Measurements from ENCODE around the gene TSPAN2. TPM values are rescaled to one million over a fixed set of nuclear protein-coding genes. Genes with fewer than 3 reads are reported as not detected.
A peak's percentile ranks its signal among the peaks of the same experiment; 100 is the strongest.

TSPAN2 gene
- total RNA-seq, 1 experiment from 2014 or later = 26.5 TPM

- BruUV-seq (replicated peaks) = no TSS peak
- POLR2A ChIA-PET (ENCODE audit: unreplicated experiment) = no interaction called here
Measured at GRCh38 chr1:115086176-115086830, 3.0 kb downstream of the TSPAN2 start.

DNA sequence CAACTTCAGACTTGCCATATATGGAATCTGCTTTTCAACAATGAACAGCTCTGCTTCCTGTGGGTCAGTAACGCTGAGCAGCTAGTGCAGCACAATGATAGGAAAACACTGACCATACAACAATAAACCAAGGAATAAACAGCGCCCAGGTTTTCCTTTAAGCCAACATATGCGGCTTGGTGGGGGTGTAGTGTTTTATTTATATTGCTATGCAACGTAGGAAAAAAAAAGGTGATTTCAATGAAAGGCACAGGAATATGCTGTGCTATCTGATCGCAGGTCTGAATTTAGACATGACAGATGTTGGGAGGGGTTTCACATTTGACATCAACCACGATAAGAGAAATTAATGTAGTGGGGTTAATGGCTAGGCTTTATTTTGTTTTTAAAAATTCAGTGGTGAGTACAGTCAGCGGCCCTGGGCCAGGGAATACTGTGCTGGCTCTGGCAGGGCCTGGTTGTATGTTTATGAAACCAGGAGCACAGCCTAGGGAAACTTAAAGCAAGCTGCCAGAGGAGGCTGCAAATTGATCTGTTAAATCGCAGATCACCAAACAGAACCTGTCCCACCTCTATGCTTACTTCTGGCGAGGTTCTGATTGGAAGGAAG lies 4.3 kb downstream of the TSPAN2 start:
- H3K4me1 ChIP-seq (replicated peaks; ENCODE audit: insufficient read depth) = peaks cover 10% of the 10 kb centered on the region
- ChIA-PET CTCF (no interaction called here), POLR2A (ENCODE audit: unreplicated experiment) (interaction anchor here (0.5 to 0.6 kb wide), 2 partner anchors 30 to 305 kb away, joined by 4 to 9 read pairs; partner anchors contain the start of gene SIKE1)
- no peaks in the 10 kb centered on the region for H3K9me3 ChIP-seq (ENCODE audit: insufficient read depth, low read depth)
- no TSS peak for BruUV-seq (replicated peaks)
- peaks cover 6% of the 10 kb centered on the region; the same call in 1 of the 2 replicates for H3K79me2 ChIP-seq (ENCODE audit: low read depth)
- H3F3A ChIP-seq (ENCODE audit: insufficient read depth, low read depth) = peaks cover 2% of the 10 kb centered on the region; the same call in 1 of the 2 replicates
- no peak overlapping the region for H2AFZ ChIP-seq
- H3K4me3 ChIP-seq = no peak overlapping the region
- no peak overlapping the region for H3K27ac ChIP-seq
- peak in 1 of 2 experiments; percentile 32 for DNase-seq
- intact Hi-C loops (cut with micrococcal nuclease; ENCODE audit: unreplicated experiment) = no loop called here
- TF ChIP-seq, protein P1, sequence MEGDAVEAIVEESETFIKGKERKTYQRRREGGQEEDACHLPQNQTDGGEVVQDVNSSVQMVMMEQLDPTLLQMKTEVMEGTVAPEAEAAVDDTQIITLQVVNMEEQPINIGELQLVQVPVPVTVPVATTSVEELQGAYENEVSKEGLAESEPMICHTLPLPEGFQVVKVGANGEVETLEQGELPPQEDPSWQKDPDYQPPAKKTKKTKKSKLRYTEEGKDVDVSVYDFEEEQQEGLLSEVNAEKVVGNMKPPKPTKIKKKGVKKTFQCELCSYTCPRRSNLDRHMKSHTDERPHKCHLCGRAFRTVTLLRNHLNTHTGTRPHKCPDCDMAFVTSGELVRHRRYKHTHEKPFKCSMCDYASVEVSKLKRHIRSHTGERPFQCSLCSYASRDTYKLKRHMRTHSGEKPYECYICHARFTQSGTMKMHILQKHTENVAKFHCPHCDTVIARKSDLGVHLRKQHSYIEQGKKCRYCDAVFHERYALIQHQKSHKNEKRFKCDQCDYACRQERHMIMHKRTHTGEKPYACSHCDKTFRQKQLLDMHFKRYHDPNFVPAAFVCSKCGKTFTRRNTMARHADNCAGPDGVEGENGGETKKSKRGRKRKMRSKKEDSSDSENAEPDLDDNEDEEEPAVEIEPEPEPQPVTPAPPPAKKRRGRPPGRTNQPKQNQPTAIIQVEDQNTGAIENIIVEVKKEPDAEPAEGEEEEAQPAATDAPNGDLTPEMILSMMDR (conservative IDR thresholded peaks at IDR 0.05) = no peak
- no peak for TF ChIP-seq EZH2 (IDR thresholded peaks at IDR 0.05; ENCODE audit: low read depth)
- H4K20me1 ChIP-seq (ENCODE audit: insufficient read depth) = no peaks in the 10 kb centered on the region
- H3K9me2 ChIP-seq (ENCODE audit: insufficient read depth) = no peaks in the 10 kb centered on the region
- no peaks in the 10 kb centered on the region for H3K36me3 ChIP-seq (ENCODE audit: low read depth)
- no peaks in the 10 kb centered on the region for H3K27me3 ChIP-seq (ENCODE audit: insufficient read depth, low read depth)
- no peak overlapping the region for H3K4me2 ChIP-seq

More at GRCh38 chr1:115086176-115086830, 3.0 kb downstream of the TSPAN2 start:
- DNase-seq = no peak
- Histone ChIP-seq H3K79me2 (ENCODE audit: low read depth) (peaks cover 6% of the 10 kb centered on the region; the same call in 1 of the 2 replicates), H3K36me3 (ENCODE audit: low read depth) (no peaks in the 10 kb centered on the region), H3K27ac (no peak overlapping the region), H3K4me2 (no peak overlapping the region), H3K9me2 (ENCODE audit: insufficient read depth) (no peaks in the 10 kb centered on the region), H3K9me3 (ENCODE audit: insufficient read depth, low read depth) (no peaks in the 10 kb centered on the region), H3K4me3 (no peak overlapping the region), H3K4me1 (replicated peaks; ENCODE audit: insufficient read depth) (peaks cover 20% of the 10 kb centered on the region), H3K27me3 (ENCODE audit: insufficient read depth, low read depth) (no peaks in the 10 kb centered on the region), H2AFZ (no peak overlapping the region), H3F3A (ENCODE audit: insufficient read depth, low read depth) (peaks cover 8% of the 10 kb centered on the region; the same call in 1 of the 2 replicates), H4K20me1 (ENCODE audit: insufficient read depth) (no peaks in the 10 kb centered on the region)
- CTCF ChIA-PET = no interaction called here
- no peak for TF ChIP-seq EZH2 (IDR thresholded peaks at IDR 0.05; ENCODE audit: low read depth)
- intact Hi-C loops (cut with micrococcal nuclease; ENCODE audit: unreplicated experiment) = no loop called here

GRCh38 chr1:115082949-115083348 lies 6.4 kb downstream of the TSPAN2 start:
- Histone ChIP-seq H3K4me3 (no peak overlapping the region), H3F3A (ENCODE audit: insufficient read depth, low read depth) (no peaks in the 10 kb centered on the region; the same call in 1 of the 2 replicates), H3K36me3 (ENCODE audit: low read depth) (no peaks in the 10 kb centered on the region), H3K27me3 (ENCODE audit: insufficient read depth, low read depth) (no peaks in the 10 kb centered on the region), H2AFZ (no peak overlapping the region), H4K20me1 (ENCODE audit: insufficient read depth) (no peaks in the 10 kb centered on the region), H3K9me2 (ENCODE audit: insufficient read depth) (no peaks in the 10 kb centered on the region), H3K27ac (no peak overlapping the region), H3K4me1 (replicated peaks; ENCODE audit: insufficient read depth) (no peaks in the 10 kb centered on the region), H3K79me2 (ENCODE audit: low read depth) (no peaks in the 10 kb centered on the region; the same call in 1 of the 2 replicates), H3K9me3 (ENCODE audit: insufficient read depth, low read depth) (no peaks in the 10 kb centered on the region), H3K4me2 (no peak overlapping the region)
- CTCF ChIA-PET = no interaction called here
- BruUV-seq (replicated peaks) = no TSS peak
- intact Hi-C loops (cut with micrococcal nuclease; ENCODE audit: unreplicated experiment) = no loop called here
- POLR2A ChIA-PET (ENCODE audit: unreplicated experiment) = no interaction called here
- TF ChIP-seq, protein P1 (conservative IDR thresholded peaks at IDR 0.05) = no peak
- no peak for TF ChIP-seq EZH2 (IDR thresholded peaks at IDR 0.05; ENCODE audit: low read depth)
- no peak for DNase-seq

Measured in PC-9 (cell line).